Endothelial cell of umbilical vein (primary cell): ENCODE data around the gene NUDT14. TPM values are rescaled to one million over a fixed set of nuclear protein-coding genes. Genes with fewer than 3 reads are reported as not detected.

Experiments used
- BruUV-seq: library from RNA; stranded (reverse); fragments of 400-500 nt; replicated peaks from 2 replicates; lab custom pipeline; 2021; lab: Mats Ljungman, UMichigan
- CTCF ChIA-PET: fragments of 300-600, 350-600 bp; sonication (Branson Sonifier 250); formaldehyde crosslinking; loops from one replicate; lab custom pipeline; 2021; ENCODE audit warnings: antibody characterized with exemption, inconsistent platforms; lab: Charles Lee
- POLR2A ChIA-PET: fragments of 300-600, 350-600 bp; sonication (Branson Sonifier 250); formaldehyde crosslinking; loops from one replicate; lab custom pipeline; 2021; ENCODE audit warnings: antibody characterized with exemption, inconsistent platforms; lab: Charles Lee
- DNase-seq: peaks from one replicate; pipeline ENCODE4 v3.0.0-alpha.2; 2011; ENCODE audit warnings: low read depth, low spot score
- FAIRE-seq: peaks from 2 replicates; lab custom pipeline; 2011; peaks lifted over from hg19 to GRCh38; lab: Jason Lieb, UNC
- H2AFZ ChIP-seq: 2 replicates; pipeline ENCODE4 v1.6.0; 2012; ENCODE audit warnings: low read depth, low read length, control low read depth, inconsistent platforms
- H3K27ac ChIP-seq: 2 replicates; pipeline ENCODE4 v1.5.1; 2011; ENCODE audit warnings: low read depth, mild to moderate bottlenecking, control low read depth, low read length, moderate library complexity; ENCODE audit not compliant: insufficient read depth
- H3K27me3 ChIP-seq, 2 experiments: 2 replicates each; pipeline versions ENCODE4 v1.6.0 to v1.6.1; 2011; ENCODE audit warnings: low read length in 2 of 2, mixed read lengths in 1 of 2; ENCODE audit not compliant: control insufficient read depth in 2 of 2, insufficient read depth in 2 of 2
- H3K36me3 ChIP-seq, 2 experiments: 2 replicates in 1 of 2; 3 replicates in 1 of 2; pipeline ENCODE4 v1.5.1; 2011; ENCODE audit warnings: low read length in 2 of 2, mild to moderate bottlenecking in 1 of 2, moderate library complexity in 1 of 2; ENCODE audit not compliant: control insufficient read depth in 2 of 2, insufficient read depth in 2 of 2; ENCODE audit errors: extremely low read depth in 1 of 2
- H3K4me1 ChIP-seq: 3 replicates; pipeline ENCODE4 v1.5.1; 2011; ENCODE audit warnings: mild to moderate bottlenecking, low read length; ENCODE audit not compliant: control insufficient read depth, insufficient read depth; ENCODE audit errors: extremely low read depth
- H3K4me2 ChIP-seq: 2 replicates; pipeline ENCODE4 v1.6.1; 2011; ENCODE audit warnings: low read length, control low read depth, mixed read lengths; ENCODE audit not compliant: insufficient read depth
- H3K4me3 ChIP-seq, 3 experiments: fragments of 200-600 bp in 1 of 3; sonication (generic), shearing (Covaris generic) in 1 of 3; replicated peaks in 1 of 3; 2 replicates each; pipeline ENCODE4 v1.5.1; 2011 to 2016; ENCODE audit warnings: control low read depth in 3 of 3, low read length in 3 of 3, mild to moderate bottlenecking in 2 of 3, inconsistent platforms in 1 of 3, low read depth in 1 of 3, moderate library complexity in 1 of 3; ENCODE audit not compliant: insufficient read depth in 1 of 3
- H3K79me2 ChIP-seq: 2 replicates; pipeline ENCODE4 v1.6.0; 2012; ENCODE audit warnings: low read length, inconsistent platforms; ENCODE audit not compliant: control insufficient read depth, insufficient read depth
- H3K9ac ChIP-seq: replicated peaks from 2 replicates; pipeline ENCODE3; 2011; ENCODE audit warnings: low read length, control low read depth; ENCODE audit not compliant: insufficient read depth; ENCODE audit errors: extremely low read depth
- H3K9me1 ChIP-seq: replicated peaks from 3 replicates; pipeline ENCODE4 v1.6.0; 2011; ENCODE audit warnings: mild to moderate bottlenecking, low read length; ENCODE audit not compliant: control insufficient read depth, insufficient read depth; ENCODE audit errors: extremely low read depth
- H3K9me3 ChIP-seq: replicated peaks from 2 replicates; pipeline ENCODE4 v1.5.1; 2012; ENCODE audit warnings: low read length, inconsistent platforms; ENCODE audit not compliant: control insufficient read depth, insufficient read depth
- H4K20me1 ChIP-seq: replicated peaks from 2 replicates; pipeline ENCODE3; 2011; ENCODE audit warnings: mild to moderate bottlenecking, low read length; ENCODE audit not compliant: control insufficient read depth, insufficient read depth; ENCODE audit errors: extremely low read depth
- EZH2 ChIP-seq: IDR thresholded peaks from 2 replicates; pipeline ENCODE4 v1.6.1; 2012; ENCODE audit warnings: borderline replicate concordance, low read depth, mild to moderate bottlenecking, moderate library complexity, low read length, inconsistent platforms; ENCODE audit not compliant: severe bottlenecking
- FOS ChIP-seq: IDR thresholded peaks from 2 replicates; pipeline ENCODE4 v1.6.1; 2011; ENCODE audit warnings: mild to moderate bottlenecking, low read length, moderate library complexity, borderline replicate concordance; ENCODE audit not compliant: insufficient read depth
- POLR2A ChIP-seq: IDR thresholded peaks from 2 replicates; pipeline ENCODE4 v1.6.1; 2012; ENCODE audit warnings: low read depth, mild to moderate bottlenecking, control low read depth, low read length
- POLR2AphosphoS5 ChIP-seq: IDR thresholded peaks from 2 replicates; pipeline ENCODE4 v1.6.1; 2012; ENCODE audit warnings: low read depth, mild to moderate bottlenecking, control low read depth, low read length, moderate library complexity; ENCODE audit not compliant: insufficient read depth
- dilution Hi-C: fragments of 300-500 bp; cut with MboI; formaldehyde crosslinking; loops from one replicate; pipeline ENCODE4 v1.15.0; 2019; ENCODE audit warnings: low sequenced_read_pairs; ENCODE audit not compliant: extremely low pct_ligation_motif_present
- intact Hi-C: fragments of 100-400 bp; cut with micrococcal nuclease; formaldehyde crosslinking; loops from one replicate; pipeline ENCODE4 v1.10.0; 2022
- polyA plus RNA-seq, 4 experiments: library from polyadenylated mRNA; depleted of rRNA in 3 of 4; stranded (reverse) in 3 of 4; unstranded in 1 of 4; fragments of >200 nt; gene quantifications; 2 replicates each; pipeline versions ENCODE4 v1.2.1 to v1.2.3, GENCODE V29; 2011 to 2012; ENCODE audit warnings: missing spikeins in 1 of 4
- total RNA-seq: library from RNA; stranded (reverse); gene quantifications from 2 replicates; pipeline ENCODE4 v1.2.3, GENCODE V29; 2021
- TF ChIP-seq, protein P1 (sequence below), 2 donors: IDR thresholded peaks; 1 replicate in 1 of 2; 2 replicates in 1 of 2; pipeline ENCODE4 v1.5.1; 2011; ENCODE audit warnings: low read length in 2 of 2, mild to moderate bottlenecking in 2 of 2, moderate library complexity in 2 of 2, control low read depth in 1 of 2, inconsistent platforms in 1 of 2, low read depth in 1 of 2; ENCODE audit not compliant: insufficient read depth in 1 of 2; ENCODE audit errors: extremely low read depth in 1 of 2
- TF ChIP-seq, protein P2 (sequence below): IDR thresholded peaks from 2 replicates; pipeline ENCODE4 v1.6.1; 2011; ENCODE audit not compliant: insufficient read depth, insufficient read length

The NUDT14 gene
- total and polyA plus RNA-seq, 2 donors (not counting 3 experiments of a cell fraction or from before 2014, with no cell fraction given) = 97.7 to 103 TPM

DNA sequence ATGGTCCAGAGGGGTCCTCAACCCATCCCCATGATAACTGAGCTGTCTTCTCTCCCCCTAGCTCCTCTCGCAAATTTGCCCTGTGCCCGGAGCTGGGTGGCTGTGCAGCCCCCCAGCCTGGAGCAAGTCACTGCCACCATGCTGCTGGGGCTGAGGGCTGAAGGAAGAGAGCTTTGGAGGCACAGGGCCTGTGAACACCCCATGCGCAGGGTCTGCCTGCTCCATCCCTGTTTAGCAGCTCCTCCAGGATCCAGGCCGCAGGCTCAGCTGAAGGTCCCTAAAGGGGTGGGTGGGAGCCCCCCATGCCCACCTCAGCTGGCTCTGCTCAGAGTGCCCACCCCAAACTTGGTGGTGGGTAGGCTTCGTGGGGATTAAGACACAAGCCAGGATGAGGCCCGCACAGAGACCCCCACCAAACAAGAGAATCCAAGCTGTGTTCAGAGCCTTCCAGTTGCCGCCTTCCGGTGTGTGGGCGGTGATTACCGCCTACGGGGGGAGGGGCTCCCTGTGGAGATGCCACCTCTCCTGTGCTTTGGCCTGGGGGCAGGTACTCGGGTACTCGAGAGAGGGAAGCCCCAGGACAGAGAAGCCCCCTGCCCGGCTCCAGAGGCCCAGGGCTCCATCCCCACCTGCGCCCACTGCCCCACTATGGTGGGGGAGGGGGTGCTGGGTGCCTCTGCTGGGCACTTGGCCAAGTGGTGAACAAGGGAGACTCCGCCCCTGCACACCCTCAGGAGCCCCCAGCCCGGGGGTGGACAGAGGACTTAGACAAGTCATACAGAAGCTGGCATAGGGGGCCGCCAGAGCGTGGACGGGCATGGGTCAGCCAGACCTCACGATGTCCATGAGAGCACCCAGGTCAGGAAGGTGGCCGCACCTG, 11.1 kb downstream of the NUDT14 start:
- no peaks in the 10 kb centered on the region for H3K27me3 ChIP-seq
- ChIA-PET CTCF (interaction anchor here (0.7 to 6.4 kb wide), 16 partner anchors 10 to 181 kb away, joined by 3 to 94 read pairs (median 6); partner anchors contain the start of genes BTBD6, NUDT14 and PACS2), POLR2A (interaction anchor here (0.8 to 1.4 kb wide), 2 partner anchors 25 to 131 kb away, joined by 3 to 4 read pairs; partner anchors contain the start of gene BRF1)
- no TSS peak for BruUV-seq
- H3K4me3 ChIP-seq = no peak overlapping the region
- H3K9ac ChIP-seq = no peak overlapping the region
- H3K79me2 ChIP-seq = peaks cover 27% of the 10 kb centered on the region
- no peaks in the 10 kb centered on the region for H3K9me3 ChIP-seq
- FAIRE-seq (no peak), DNase-seq (no peak)
- TF ChIP-seq EZH2 = no peak
- H3K4me1 ChIP-seq = peaks cover 49% of the 10 kb centered on the region
- peak overlapping the region; percentile 2 for H3K27ac ChIP-seq
- intact Hi-C loops = loop anchor here (1.0 to 10.0 kb wide), 7 partner anchors 23 to 198 kb away; partner anchors contain the start of gene BTBD6
- dilution Hi-C loops = no loop called here
- no peak overlapping the region for H2AFZ ChIP-seq
- H3K9me1 ChIP-seq = no peaks in the 10 kb centered on the region
- no peak overlapping the region for H3K4me2 ChIP-seq
- H3K36me3 ChIP-seq = no peaks in the 10 kb centered on the region
- H4K20me1 ChIP-seq = no peaks in the 10 kb centered on the region

DNA sequence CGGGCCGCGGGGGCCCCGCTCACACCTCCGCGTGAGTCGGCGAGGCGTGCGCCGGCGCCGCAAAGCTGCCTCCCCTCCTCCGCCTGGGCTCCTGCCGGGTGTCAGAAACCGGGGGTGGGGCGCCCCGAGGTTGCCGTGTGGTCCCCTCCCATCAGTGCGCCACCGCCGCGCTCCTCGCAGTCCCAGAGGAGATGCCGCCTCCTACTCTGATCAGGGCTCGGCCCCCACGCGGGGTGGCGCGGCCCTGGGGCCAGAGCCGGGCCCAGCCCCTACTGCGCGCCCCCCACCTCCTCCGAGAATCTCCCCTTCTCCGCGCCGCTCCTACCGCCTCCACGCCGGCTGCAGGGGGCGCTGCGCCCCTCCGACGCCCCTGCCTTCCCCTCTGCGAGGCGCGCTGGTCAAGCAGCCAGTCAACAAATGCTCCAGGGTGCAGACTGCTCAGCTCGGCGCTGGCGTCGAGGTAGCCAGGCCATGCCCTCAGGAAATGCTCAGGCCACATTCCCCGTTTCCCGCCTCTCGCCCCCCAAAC, 12.1 kb downstream of the NUDT14 start:
- H3K79me2 ChIP-seq = peaks cover 37% of the 10 kb centered on the region
- H4K20me1 ChIP-seq = no peaks in the 10 kb centered on the region
- dilution Hi-C loops = no loop called here
- BruUV-seq = no TSS peak
- peak overlapping the region; percentile 11 to 41 (median 16) for H3K4me3 ChIP-seq
- peak overlapping the region; percentile 34 for H2AFZ ChIP-seq
- peaks cover 0 to 3% of the 10 kb centered on the region in 2 experiments for H3K36me3 ChIP-seq
- intact Hi-C loops = loop anchor here (1.0 to 10.0 kb wide), 7 partner anchors 24 to 197 kb away; partner anchors contain the start of gene BTBD6
- no peak overlapping the region for H3K9ac ChIP-seq
- peak overlapping the region; percentile 2 for H3K27ac ChIP-seq
- POLR2A ChIA-PET = interaction anchor here (0.8 to 1.4 kb wide), 2 partner anchors 26 to 132 kb away, joined by 3 to 4 read pairs; partner anchors contain the start of gene BRF1
- H3K27me3 ChIP-seq = no peaks in the 10 kb centered on the region
- H3K9me3 ChIP-seq = no peaks in the 10 kb centered on the region
- DNase-seq = peak; percentile 81
- H3K4me1 ChIP-seq = peaks cover 39% of the 10 kb centered on the region
- peak overlapping the region; percentile 30 for H3K4me2 ChIP-seq
- TF ChIP-seq, protein P1, sequence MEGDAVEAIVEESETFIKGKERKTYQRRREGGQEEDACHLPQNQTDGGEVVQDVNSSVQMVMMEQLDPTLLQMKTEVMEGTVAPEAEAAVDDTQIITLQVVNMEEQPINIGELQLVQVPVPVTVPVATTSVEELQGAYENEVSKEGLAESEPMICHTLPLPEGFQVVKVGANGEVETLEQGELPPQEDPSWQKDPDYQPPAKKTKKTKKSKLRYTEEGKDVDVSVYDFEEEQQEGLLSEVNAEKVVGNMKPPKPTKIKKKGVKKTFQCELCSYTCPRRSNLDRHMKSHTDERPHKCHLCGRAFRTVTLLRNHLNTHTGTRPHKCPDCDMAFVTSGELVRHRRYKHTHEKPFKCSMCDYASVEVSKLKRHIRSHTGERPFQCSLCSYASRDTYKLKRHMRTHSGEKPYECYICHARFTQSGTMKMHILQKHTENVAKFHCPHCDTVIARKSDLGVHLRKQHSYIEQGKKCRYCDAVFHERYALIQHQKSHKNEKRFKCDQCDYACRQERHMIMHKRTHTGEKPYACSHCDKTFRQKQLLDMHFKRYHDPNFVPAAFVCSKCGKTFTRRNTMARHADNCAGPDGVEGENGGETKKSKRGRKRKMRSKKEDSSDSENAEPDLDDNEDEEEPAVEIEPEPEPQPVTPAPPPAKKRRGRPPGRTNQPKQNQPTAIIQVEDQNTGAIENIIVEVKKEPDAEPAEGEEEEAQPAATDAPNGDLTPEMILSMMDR (IDR thresholded peaks at IDR 0.05; ENCODE audit: extremely low read depth in 1 of 2, insufficient read depth in 1 of 2, low read depth in 1 of 2, low read length in 2 of 2) = peak; percentile 86 to 92
- TF ChIP-seq POLR2AphosphoS5 (no peak), EZH2 (no peak), POLR2A (no peak), FOS (no peak)
- TF ChIP-seq, protein P2, sequence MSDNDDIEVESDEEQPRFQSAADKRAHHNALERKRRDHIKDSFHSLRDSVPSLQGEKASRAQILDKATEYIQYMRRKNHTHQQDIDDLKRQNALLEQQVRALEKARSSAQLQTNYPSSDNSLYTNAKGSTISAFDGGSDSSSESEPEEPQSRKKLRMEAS = peak; percentile 58
- peak; percentile 77 for FAIRE-seq
- H3K9me1 ChIP-seq = no peaks in the 10 kb centered on the region
- CTCF ChIA-PET = interaction anchor here (0.7 to 6.4 kb wide), 21 partner anchors 9 to 182 kb away, joined by 3 to 94 read pairs (median 4); partner anchors contain the start of genes BTBD6, NUDT14 and PACS2
